HCT116 (cell line): ENCODE measurements around the gene OR8D2.

ENCODE experiments used
- JUND ChIP-seq: IDR thresholded peaks from 2 replicates; pipeline ENCODE4 v1.6.1; 2012
- POLR2A ChIP-seq: IDR thresholded peaks from 2 replicates; pipeline ENCODE4 v1.7.0; 2011; ENCODE audit warnings: borderline replicate concordance; ENCODE audit not compliant: insufficient read depth, insufficient read length; ENCODE audit errors: extremely low read depth
- POLR2AphosphoS5 ChIP-seq: IDR thresholded peaks from 2 replicates; pipeline ENCODE4 v1.6.1; 2011; ENCODE audit warnings: mild to moderate bottlenecking, low read depth, low read length, moderate library complexity
- REST ChIP-seq: IDR thresholded peaks from 2 replicates; pipeline ENCODE4 v1.6.1; 2012; ENCODE audit warnings: low read depth
- TF ChIP-seq, protein P1 (sequence below), 3 experiments: fragments of 200-600 bp in 1 of 3; sonication (generic) in 1 of 3; IDR thresholded peaks in 2 of 3; conservative IDR thresholded peaks in 1 of 3; 2 replicates each; pipeline ENCODE4 v1.5.1; 2012 to 2017; ENCODE audit warnings: low read depth in 2 of 3, low read length in 2 of 3, antibody characterized with exemption in 1 of 3, borderline replicate concordance in 1 of 3, control low read depth in 1 of 3, mild to moderate bottlenecking in 1 of 3, mixed read lengths in 1 of 3, mixed run types in 1 of 3, moderate library complexity in 1 of 3; ENCODE audit not compliant: insufficient read depth in 1 of 3

GRCh38 chr11:124310721-124311120 lies 9.3 kb downstream of the OR8D2 start:
- TF ChIP-seq, protein P1, sequence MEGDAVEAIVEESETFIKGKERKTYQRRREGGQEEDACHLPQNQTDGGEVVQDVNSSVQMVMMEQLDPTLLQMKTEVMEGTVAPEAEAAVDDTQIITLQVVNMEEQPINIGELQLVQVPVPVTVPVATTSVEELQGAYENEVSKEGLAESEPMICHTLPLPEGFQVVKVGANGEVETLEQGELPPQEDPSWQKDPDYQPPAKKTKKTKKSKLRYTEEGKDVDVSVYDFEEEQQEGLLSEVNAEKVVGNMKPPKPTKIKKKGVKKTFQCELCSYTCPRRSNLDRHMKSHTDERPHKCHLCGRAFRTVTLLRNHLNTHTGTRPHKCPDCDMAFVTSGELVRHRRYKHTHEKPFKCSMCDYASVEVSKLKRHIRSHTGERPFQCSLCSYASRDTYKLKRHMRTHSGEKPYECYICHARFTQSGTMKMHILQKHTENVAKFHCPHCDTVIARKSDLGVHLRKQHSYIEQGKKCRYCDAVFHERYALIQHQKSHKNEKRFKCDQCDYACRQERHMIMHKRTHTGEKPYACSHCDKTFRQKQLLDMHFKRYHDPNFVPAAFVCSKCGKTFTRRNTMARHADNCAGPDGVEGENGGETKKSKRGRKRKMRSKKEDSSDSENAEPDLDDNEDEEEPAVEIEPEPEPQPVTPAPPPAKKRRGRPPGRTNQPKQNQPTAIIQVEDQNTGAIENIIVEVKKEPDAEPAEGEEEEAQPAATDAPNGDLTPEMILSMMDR (IDR thresholded peaks at IDR 0.05 in 2 of 3, conservative IDR thresholded peaks at IDR 0.05 in 1 of 3; ENCODE audit: borderline replicate concordance in 1 of 3, insufficient read depth in 1 of 3, low read depth in 2 of 3, low read length in 2 of 3), result no peak
- no peak for TF ChIP-seq REST
- no peak for TF ChIP-seq POLR2A
- TF ChIP-seq JUND, result no peak
- no peak for TF ChIP-seq POLR2AphosphoS5
